Measurements from ENCODE around the gene DAAM1.

DAAM1 gene

GRCh38 chr14:59344691-59345455 lies 156.4 kb downstream of the DAAM1 start:
- no peak for DNase-seq

- DNase-seq = no peak
Measured at GRCh38 chr14:59346329-59346728, 157.9 kb downstream of the DAAM1 start.

GRCh38 chr14:59346796-59347510 lies 158.5 kb downstream of the DAAM1 start:
- DNase-seq = no peak

- DNase-seq = no peak
Measured at GRCh38 chr14:59347511-59347900, 159.0 kb downstream of the DAAM1 start.

GRCh38 chr14:59347915-59348314 lies 159.4 kb downstream of the DAAM1 start:
- DNase-seq = no peak

GRCh38 chr14:59349258-59349701 lies 160.8 kb downstream of the DAAM1 start:
- no peak for DNase-seq

- DNase-seq = no peak
Measured at GRCh38 chr14:59352961-59353360, 164.5 kb downstream of the DAAM1 start.

- no peak for DNase-seq
Measured at GRCh38 chr14:59354666-59355065, 166.2 kb downstream of the DAAM1 start.

- DNase-seq = no peak
Measured at GRCh38 chr14:59355091-59355490, 166.6 kb downstream of the DAAM1 start.

GRCh38 chr14:59356312-59356711 lies 167.8 kb downstream of the DAAM1 start:
- no peak for DNase-seq

- DNase-seq = no peak
Measured at GRCh38 chr14:59356767-59357166, 168.3 kb downstream of the DAAM1 start.

GRCh38 chr14:59358102-59358501 lies 169.6 kb downstream of the DAAM1 start:
- DNase-seq = no peak

- no peak for DNase-seq
Measured at GRCh38 chr14:59358784-59359183, 170.3 kb downstream of the DAAM1 start.

GRCh38 chr14:59359431-59360124 lies 171.1 kb downstream of the DAAM1 start:
- DNase-seq = no peak

GRCh38 chr14:59360233-59360632 lies 171.8 kb downstream of the DAAM1 start:
- DNase-seq = no peak

GRCh38 chr14:59360923-59361794 lies 172.7 kb downstream of the DAAM1 start:
- DNase-seq = no peak

- DNase-seq = no peak
Measured at GRCh38 chr14:59362513-59362912, 174.0 kb downstream of the DAAM1 start.

GRCh38 chr14:59363531-59364226 lies 175.2 kb downstream of the DAAM1 start:
- no peak for DNase-seq

GRCh38 chr14:59370158-59370742 lies 181.8 kb downstream of the DAAM1 start:
- no peak for DNase-seq

- no peak for DNase-seq
Measured at GRCh38 chr14:59371771-59372170, 183.3 kb downstream of the DAAM1 start.

GRCh38 chr14:59374048-59374447 lies 185.6 kb downstream of the DAAM1 start:
- no peak for DNase-seq

- no peak for DNase-seq
Measured at GRCh38 chr14:59376686-59377085, 188.2 kb downstream of the DAAM1 start.

Measured in activated CD4-positive, alpha-beta T cell treated with anti-CD3 and anti-CD28 coated beads, Interleukin-2, amount 50 U/mL, for 4 hours (primary cell).